ENCODE data around the gene PBRM1.

- TF ChIP-seq CTCF (IDR thresholded peaks at IDR 0.05; ENCODE audit: low read length) (no peak), EZH2phosphoT487 (IDR thresholded peaks at IDR 0.05; ENCODE audit: low read length) (no peak)
Observed at GRCh38 chr3:52596658-52597265, 89.0 kb downstream of the PBRM1 start.
